Hepatocyte (in vitro differentiated cells): ENCODE measurements around the gene PACRG. TPM values are rescaled to one million over a fixed set of nuclear protein-coding genes. Genes with fewer than 3 reads are reported as not detected.

Experiments used
- DNase-seq: peaks from one replicate; pipeline ENCODE4 v3.0.0-alpha.2; 2016; ENCODE audit warnings: low spot score
- H2AFZ ChIP-seq: fragments of 200-600 bp; sonication (generic); 2 replicates; pipeline ENCODE4 v1.6.0; 2016; ENCODE audit warnings: antibody characterized with exemption, mild to moderate bottlenecking
- H3K27ac ChIP-seq: fragments of 200-600 bp; sonication (generic); 2 replicates; pipeline ENCODE4 v1.5.1; 2016; ENCODE audit warnings: mild to moderate bottlenecking
- H3K27me3 ChIP-seq: fragments of 200-600 bp; sonication (generic); 2 replicates; pipeline ENCODE4 v1.6.1; 2016
- H3K36me3 ChIP-seq: fragments of 200-600 bp; sonication (generic); replicated peaks from 2 replicates; pipeline ENCODE4 v1.5.1; 2016; ENCODE audit warnings: low read depth; ENCODE audit not compliant: insufficient read depth
- H3K4me1 ChIP-seq: fragments of 200-600 bp; sonication (generic); 2 replicates; pipeline ENCODE4 v1.5.1; 2016; ENCODE audit warnings: mild to moderate bottlenecking, moderate library complexity; ENCODE audit not compliant: insufficient read depth
- H3K4me2 ChIP-seq: fragments of 200-600 bp; sonication (generic); 2 replicates; pipeline ENCODE4 v1.6.0; 2016
- H3K4me3 ChIP-seq: fragments of 200-600 bp; sonication (generic); 2 replicates; pipeline ENCODE4 v1.5.1; 2016; ENCODE audit warnings: mild to moderate bottlenecking
- H3K79me2 ChIP-seq: fragments of 200-600 bp; sonication (generic); 2 replicates; pipeline ENCODE4 v1.6.0; 2017; ENCODE audit warnings: mild to moderate bottlenecking
- H3K9me2 ChIP-seq: fragments of 200-600 bp; sonication (generic); replicated peaks from 2 replicates; pipeline ENCODE4 v1.6.0; 2017; ENCODE audit warnings: mild to moderate bottlenecking; ENCODE audit not compliant: insufficient read depth
- H3K9me3 ChIP-seq: fragments of 200-600 bp; sonication (generic); 2 replicates; pipeline ENCODE4 v1.5.1; 2016; ENCODE audit warnings: low read depth, mild to moderate bottlenecking
- H4K20me1 ChIP-seq: fragments of 200-600 bp; sonication (generic); 2 replicates; pipeline ENCODE4 v1.6.0; 2016; ENCODE audit warnings: mild to moderate bottlenecking; ENCODE audit not compliant: insufficient read depth, poor library complexity, severe bottlenecking
- CTCF ChIP-seq: fragments of 200-600 bp; sonication (generic); IDR thresholded peaks from 2 replicates; pipeline ENCODE4 v1.5.1; 2016; ENCODE audit warnings: antibody characterized with exemption, mild to moderate bottlenecking; ENCODE audit not compliant: poor library complexity
- EZH2 ChIP-seq: fragments of 200-600 bp; sonication (generic); IDR thresholded peaks from 2 replicates; pipeline ENCODE4 v1.6.1; 2016; ENCODE audit warnings: antibody characterized with exemption, mild to moderate bottlenecking, borderline replicate concordance
- EZH2phosphoT487 ChIP-seq: fragments of 200-600 bp; sonication (generic); IDR thresholded peaks from one replicate; pipeline ENCODE4 v1.6.1; 2018; ENCODE audit warnings: antibody characterized with exemption, mild to moderate bottlenecking, low read depth, moderate library complexity; ENCODE audit not compliant: unreplicated experiment, severe bottlenecking
- WGBS: methylation state at CpG from one replicate; pipeline ENCODE4 v1.1.6; 2016; ENCODE audit warnings: low lambda C conversion rate; ENCODE audit errors: missing lambda C conversion rate; 5-methylcytosine and 5-hydroxymethylcytosine counted together
- polyA plus RNA-seq: library from polyadenylated mRNA; unstranded; fragments of >200 nt; fragmentation: Nextera tagmentation; extraction: Ambion mirVana; gene quantifications from 2 replicates; pipeline ENCODE4 v1.2.1, GENCODE V29; 2016
- total RNA-seq: library from RNA; depleted of rRNA; stranded (reverse); fragments of >200 nt; gene quantifications from 2 replicates; pipeline ENCODE4 v1.2.3, GENCODE V29; 2014

Gene PACRG
- total and polyA plus RNA-seq, 2 experiments from 2014 or later, result 0.91 to 2.6 TPM

- H3K4me1 ChIP-seq, result no peaks in the 10 kb centered on the region
- no peak overlapping the region for H3K4me2 ChIP-seq
- WGBS, result 82% methylated on average over 1 of the region's 1 CpG
- H4K20me1 ChIP-seq, result no peaks in the 10 kb centered on the region
- no peak overlapping the region for H3K4me3 ChIP-seq
- no peak for TF ChIP-seq EZH2phosphoT487
- no peak for TF ChIP-seq EZH2
- TF ChIP-seq CTCF, result no peak
- H3K79me2 ChIP-seq, result no peaks in the 10 kb centered on the region
- no peaks in the 10 kb centered on the region for H3K9me3 ChIP-seq
- no peaks in the 10 kb centered on the region for H3K36me3 ChIP-seq
- H3K9me2 ChIP-seq, result no peaks in the 10 kb centered on the region
- no peak overlapping the region for H3K27ac ChIP-seq
- H3K27me3 ChIP-seq, result no peaks in the 10 kb centered on the region
- DNase-seq, result no peak
- no peak overlapping the region for H2AFZ ChIP-seq
Measured at GRCh38 chr6:162697872-162698403, 29.8 kb upstream of the PACRG start.

- DNase-seq, result no peak
- H3K36me3 ChIP-seq, result no peaks in the 10 kb centered on the region
Measured at GRCh38 chr6:162698440-162698839, 29.3 kb upstream of the PACRG start.

GRCh38 chr6:162699961-162700360 lies 27.8 kb upstream of the PACRG start:
- no peaks in the 10 kb centered on the region for H3K36me3 ChIP-seq
- H2AFZ ChIP-seq, result no peak overlapping the region
- no peaks in the 10 kb centered on the region for H3K9me3 ChIP-seq
- no peak for DNase-seq
- no peaks in the 10 kb centered on the region for H4K20me1 ChIP-seq
- H3K27me3 ChIP-seq, result no peaks in the 10 kb centered on the region
- no peak overlapping the region for H3K27ac ChIP-seq
- H3K9me2 ChIP-seq, result no peaks in the 10 kb centered on the region
- no peak overlapping the region for H3K4me3 ChIP-seq
- no peak overlapping the region for H3K4me2 ChIP-seq
- TF ChIP-seq EZH2phosphoT487 (no peak), CTCF (no peak)
- WGBS, result 77% methylated on average over 2 of the region's 2 CpGs
- no peaks in the 10 kb centered on the region for H3K79me2 ChIP-seq
- no peaks in the 10 kb centered on the region for H3K4me1 ChIP-seq

More at GRCh38 chr6:162698440-162698839, 29.3 kb upstream of the PACRG start:
- no peaks in the 10 kb centered on the region for H3K27me3 ChIP-seq
- H3K4me2 ChIP-seq, result no peak overlapping the region
- no peak overlapping the region for H3K4me3 ChIP-seq
- no peaks in the 10 kb centered on the region for H3K79me2 ChIP-seq
- no peaks in the 10 kb centered on the region for H4K20me1 ChIP-seq
- no peak overlapping the region for H2AFZ ChIP-seq
- H3K9me3 ChIP-seq, result no peaks in the 10 kb centered on the region
- H3K4me1 ChIP-seq, result no peaks in the 10 kb centered on the region
- TF ChIP-seq EZH2phosphoT487 (no peak), EZH2 (no peak), CTCF (no peak)
- no peak overlapping the region for H3K27ac ChIP-seq
- H3K9me2 ChIP-seq, result no peaks in the 10 kb centered on the region

- TF ChIP-seq EZH2phosphoT487, result no peak
- TF ChIP-seq EZH2, result no peak
- TF ChIP-seq CTCF, result no peak
- no peak overlapping the region for H3K4me3 ChIP-seq
- WGBS, result 94% methylated on average over 3 of the region's 3 CpGs
- no peaks in the 10 kb centered on the region for H4K20me1 ChIP-seq
- no peak overlapping the region for H2AFZ ChIP-seq
- no peaks in the 10 kb centered on the region for H3K27me3 ChIP-seq
- H3K4me2 ChIP-seq, result no peak overlapping the region
- no peaks in the 10 kb centered on the region for H3K4me1 ChIP-seq
- H3K36me3 ChIP-seq, result no peaks in the 10 kb centered on the region
- H3K27ac ChIP-seq, result no peak overlapping the region
- DNase-seq, result no peak
- H3K9me3 ChIP-seq, result no peaks in the 10 kb centered on the region
- no peaks in the 10 kb centered on the region for H3K79me2 ChIP-seq
- H3K9me2 ChIP-seq, result no peaks in the 10 kb centered on the region
Measured at GRCh38 chr6:162700966-162701365, 26.8 kb upstream of the PACRG start.
